HG02852 (cell line): Measurements from ENCODE around the gene ZBTB7A.

Experiments used
- ATAC-seq: cut with Tn5 transposase; IDR thresholded peaks from one replicate; pipeline ENCODE4 v1.9.1; 2021; ENCODE audit warnings: mild to moderate bottlenecking, moderate library complexity; ENCODE audit not compliant: unreplicated experiment

The ZBTB7A gene

DNA sequence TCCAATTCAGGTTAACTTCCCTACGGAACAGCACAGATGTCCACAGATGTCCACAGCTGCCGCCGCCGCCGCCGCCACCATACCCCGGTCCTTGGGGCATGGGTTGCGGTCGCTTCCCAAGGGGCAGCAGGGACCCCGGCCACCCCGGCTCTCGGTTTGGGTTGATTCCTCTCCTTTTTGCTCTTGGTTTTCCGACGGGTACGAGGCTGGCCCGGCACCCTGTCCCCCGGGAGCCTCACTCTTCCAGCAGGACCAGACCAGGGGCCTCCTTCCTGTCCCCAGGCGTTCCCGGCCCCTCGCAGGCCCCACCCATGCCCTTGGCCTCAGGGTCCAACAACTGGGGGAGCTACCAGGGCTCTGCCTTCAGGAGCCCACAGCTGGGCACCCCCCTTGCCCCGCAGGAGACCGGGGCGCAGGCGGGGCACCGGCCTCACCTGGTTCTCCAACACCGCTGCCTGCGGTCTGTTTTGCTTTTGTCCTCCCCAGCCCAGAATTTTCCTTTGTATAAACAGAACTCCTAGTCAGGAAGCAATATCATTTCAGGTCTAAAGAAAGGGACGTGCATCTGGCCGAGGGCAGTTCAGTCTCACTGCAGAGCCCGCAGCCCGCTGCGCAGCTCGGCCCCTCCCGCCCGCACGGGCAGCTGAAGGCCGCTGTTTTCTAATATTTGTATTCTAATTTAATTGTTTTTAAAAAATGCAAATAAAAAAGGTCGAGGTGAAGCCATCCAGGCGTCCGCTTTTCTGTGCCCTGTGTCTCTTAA, 27.9 kb downstream of the ZBTB7A start:
- no peak for ATAC-seq

DNA sequence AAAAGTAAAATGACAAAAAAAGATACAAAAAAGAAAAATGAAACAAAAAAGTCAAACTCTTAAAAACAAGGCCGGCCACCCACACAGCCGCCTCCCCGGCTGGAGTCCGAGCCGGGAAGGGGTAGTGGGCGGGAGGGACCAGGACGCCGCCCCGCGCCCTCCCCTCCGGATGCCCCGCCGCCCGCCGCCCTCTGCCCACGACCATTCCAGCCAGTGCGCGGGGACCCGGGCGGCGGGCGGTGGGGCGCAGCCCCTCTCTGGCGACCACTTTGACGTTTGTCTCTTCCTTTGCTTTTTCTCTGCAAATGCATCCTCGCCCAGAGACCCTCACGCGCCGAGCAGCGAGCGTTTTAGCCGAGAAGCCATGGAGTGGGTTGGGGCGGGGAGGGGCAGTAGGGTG, 28.6 kb downstream of the ZBTB7A start:
- ATAC-seq: no peak

DNA sequence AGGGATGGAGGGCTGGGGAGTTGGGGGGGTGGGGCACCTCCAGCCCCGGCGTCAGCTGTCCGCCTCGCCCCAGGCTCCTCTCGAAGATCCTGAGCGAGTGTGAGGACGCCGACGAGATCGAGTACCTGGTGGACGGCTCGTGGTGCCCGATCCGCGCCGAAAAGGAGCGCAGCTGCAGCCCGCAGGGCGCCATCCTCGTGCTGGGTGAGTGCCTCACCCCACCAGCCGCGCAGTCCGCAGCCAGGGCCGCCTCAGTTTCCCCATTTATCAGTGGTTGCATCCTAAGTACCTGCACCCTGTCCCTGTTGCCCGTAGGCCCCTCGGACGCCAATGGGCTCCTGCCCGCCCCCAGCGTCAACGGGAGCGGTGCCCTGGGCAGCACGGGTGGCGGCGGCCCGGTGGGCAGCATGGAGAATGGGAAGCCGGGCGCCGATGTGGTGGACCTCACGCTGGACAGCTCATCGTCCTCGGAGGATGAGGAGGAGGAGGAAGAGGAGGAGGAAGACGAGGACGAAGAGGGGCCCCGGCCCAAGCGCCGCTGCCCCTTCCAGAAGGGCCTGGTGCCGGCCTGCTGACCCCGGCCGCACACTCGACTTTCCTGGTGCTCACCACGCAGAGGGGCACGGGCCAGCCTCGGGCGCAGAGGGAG, 29.3 kb downstream of the ZBTB7A start:
- ATAC-seq: no peak

DNA sequence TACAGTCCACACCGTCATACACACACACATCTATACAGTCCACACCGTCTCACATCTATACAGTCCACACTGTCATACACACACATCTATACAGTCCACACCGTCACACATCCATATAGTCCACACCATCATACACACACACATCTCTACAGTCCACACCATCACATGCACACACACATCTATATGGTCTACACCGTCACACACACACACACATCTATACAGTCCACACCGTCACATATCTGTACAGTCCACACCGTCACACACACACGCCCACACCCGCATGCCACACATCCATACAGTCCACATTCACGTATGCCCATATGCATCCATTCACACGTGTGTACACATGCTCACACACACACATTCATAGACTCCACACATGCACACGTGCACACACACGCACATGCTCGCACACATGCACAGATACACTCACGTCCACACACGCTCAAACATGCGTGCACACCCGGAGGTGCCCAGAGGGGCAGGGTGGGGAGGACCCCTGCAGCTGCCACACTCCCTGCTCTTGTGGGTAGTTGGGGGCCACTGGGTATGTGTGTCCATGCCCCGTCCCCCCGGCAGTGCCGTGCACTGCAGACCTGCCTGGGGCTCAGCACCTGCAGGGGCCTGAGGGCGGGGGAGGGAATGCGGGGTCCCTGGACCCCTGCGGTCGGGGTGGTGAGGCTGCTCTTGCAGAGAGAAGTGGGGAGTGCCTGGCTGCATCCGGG, 30.0 kb downstream of the ZBTB7A start:
- ATAC-seq: no peak

DNA sequence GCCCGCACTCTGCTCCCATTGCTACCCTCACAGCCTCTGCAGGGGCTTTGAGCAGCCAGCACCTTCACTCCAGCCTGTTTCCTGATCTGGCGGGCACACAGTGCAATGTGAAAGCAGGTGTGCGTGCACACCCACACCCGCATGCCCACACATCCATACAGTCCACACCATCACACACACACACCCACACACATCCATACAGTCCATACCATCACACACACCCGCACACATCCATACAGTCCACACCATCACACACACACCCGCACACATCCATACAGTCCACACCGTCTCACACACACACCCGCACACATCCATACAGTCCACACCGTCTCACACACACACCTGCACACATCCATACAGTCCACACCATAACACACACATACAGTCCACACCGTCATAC, 31.1 kb downstream of the ZBTB7A start:
- ATAC-seq: no peak

DNA sequence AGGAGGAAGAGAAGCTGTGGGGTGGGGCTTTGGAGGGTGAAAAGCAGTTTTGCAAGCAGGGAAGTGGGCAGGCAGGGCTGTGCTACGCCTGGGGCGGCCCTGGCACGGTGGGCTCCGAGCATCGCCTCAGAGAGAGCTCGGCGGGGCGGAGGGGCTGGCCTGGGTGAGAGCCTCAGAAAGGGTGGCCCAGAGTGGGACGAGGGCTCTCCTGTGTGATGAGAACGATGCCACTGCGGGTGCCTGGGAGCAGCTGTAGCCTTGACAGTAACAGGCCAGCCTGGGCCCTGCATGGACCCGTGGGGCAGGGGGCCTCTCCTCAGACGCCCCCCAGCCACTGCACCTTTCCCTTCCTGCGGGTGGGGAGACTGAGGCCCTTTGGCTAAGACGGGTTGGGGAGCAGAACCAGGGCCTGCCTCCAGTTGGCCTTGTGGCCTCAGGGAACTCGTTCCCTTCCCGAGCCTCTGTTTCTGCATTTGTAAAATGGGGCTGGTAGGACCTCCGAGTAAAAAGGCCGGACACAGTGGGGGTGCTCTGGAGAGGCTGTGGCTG, 31.6 kb downstream of the ZBTB7A start:
- ATAC-seq: no peak

DNA sequence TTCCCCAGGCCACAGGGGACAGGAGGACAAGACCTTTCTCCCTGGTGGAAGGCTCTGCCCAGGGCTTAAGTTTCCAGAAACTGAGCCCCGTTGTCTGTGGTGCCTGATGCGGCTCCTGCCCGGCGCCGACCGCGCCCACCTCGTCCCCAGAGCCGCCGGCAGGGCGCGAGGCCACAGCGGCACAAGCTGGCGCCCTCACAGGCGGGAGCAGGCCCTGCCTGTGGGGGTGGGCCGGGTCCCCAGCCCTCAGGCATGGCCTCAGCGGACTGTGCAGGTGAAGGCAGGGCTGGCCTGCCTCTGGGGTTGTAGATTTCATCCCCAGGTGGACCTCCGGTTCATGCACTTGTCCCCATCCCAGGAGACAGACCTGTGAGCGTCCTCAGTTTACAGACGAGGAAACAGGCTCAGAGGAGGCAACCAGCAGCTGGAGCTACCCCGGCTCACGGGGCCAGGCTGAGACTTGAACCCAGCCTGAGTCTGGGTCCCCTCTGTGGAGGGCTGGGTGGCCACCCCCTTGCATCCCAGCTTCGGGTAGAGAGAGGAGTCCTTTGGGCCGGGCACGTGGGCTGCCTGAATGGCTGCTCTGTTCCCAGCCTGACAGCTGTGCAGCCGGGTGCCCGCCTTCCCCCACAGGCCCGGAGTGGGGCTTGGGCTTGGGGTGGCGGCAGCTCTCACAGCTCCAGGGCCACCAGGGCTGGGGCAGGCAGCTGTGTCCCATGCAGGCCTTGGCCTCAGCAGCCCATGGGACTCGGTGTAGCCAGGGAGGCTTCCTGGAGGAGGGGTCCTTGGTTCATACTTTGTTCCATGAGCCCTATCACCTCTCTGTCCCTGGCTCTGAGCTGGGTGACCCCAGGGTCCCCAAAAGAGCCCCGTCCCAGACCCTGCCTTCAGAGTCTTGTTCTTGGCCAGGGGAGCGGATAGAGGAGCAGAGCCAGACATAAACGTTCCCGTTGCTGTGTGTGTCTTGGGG, 32.4 kb downstream of the ZBTB7A start:
- ATAC-seq: no peak

DNA sequence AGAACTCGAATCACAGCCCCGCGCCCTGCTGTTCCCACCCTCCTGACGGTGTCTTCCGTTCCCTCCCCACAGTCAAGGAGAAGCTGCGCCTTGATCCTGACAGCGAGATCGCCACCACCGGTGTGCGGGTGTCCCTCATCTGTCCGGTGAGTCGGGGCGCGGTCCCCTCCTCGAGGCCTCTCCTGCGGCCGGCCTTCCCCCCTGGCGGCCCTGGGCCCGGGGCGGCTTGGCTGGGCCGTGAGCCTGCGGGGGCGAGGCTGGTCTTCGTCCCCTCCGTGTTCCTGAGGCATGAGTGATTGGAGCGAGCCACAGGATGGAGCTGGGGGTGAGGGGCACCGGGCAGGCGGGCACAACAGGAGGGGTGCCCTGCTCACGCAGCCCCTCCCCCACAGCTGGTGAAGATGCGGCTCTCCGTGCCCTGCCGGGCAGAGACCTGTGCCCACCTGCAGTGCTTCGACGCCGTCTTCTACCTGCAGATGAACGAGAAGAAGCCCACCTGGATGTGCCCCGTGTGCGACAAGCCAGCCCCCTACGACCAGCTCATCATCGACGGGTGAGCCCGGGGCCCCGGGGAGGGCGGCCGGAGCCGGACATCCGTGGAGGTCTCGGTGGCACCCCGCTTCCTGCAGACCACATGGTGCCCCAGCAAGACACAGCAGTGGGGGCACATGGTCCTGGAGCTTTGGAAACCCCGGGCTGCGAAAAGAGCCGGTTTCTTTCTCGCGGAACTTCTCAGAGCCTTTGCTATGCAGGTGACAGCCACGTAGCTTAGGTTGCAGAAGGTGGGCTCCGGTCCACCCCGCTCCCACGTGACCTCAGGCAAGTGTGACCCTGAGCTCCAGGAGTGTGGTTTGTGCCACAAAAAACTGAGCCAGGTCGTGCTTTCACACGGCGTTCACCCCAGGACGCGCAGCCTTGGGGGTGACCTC, 33.4 kb downstream of the ZBTB7A start:
- no peak for ATAC-seq

DNA sequence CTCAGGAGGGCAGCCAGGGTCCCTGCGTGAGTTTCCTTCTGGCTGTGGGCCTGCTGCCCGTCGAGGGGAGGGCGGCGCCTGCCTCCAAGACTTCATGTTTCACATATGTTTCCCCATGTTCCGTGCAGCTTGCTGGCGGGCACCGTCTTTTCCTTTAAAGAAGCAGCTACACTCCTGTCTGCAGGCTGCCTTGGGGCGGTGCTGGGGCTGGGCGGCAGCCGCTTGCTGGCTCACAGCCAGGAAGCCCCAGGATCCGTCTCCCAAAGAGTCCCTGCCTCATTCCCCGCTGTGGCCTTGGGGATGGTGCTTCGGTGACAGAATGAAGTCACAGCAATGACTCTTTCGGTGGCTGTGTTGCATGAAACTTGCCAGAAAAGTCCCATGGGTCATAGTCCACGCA, 34.3 kb downstream of the ZBTB7A start:
- ATAC-seq: no peak

DNA sequence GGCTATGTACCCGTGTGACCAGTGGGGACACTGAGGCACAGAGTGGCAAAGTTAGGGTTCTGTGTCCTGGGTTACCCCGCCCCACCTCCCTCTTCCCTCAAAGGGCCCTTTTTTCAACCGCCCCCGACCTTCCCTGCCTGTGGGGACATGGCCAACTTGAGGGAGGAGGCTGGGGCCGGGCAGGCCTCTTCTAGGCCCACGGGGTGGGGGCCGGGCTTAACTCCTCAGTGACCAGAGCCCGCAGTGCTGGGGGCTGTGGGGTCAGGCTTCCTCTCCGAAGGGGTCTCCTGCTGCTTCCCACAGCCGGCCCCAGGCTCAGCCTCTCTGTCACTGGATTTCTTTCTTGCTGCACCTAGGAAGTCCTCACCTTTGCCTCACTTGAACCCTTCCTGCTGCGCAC, 35.3 kb downstream of the ZBTB7A start:
- ATAC-seq: no peak

DNA sequence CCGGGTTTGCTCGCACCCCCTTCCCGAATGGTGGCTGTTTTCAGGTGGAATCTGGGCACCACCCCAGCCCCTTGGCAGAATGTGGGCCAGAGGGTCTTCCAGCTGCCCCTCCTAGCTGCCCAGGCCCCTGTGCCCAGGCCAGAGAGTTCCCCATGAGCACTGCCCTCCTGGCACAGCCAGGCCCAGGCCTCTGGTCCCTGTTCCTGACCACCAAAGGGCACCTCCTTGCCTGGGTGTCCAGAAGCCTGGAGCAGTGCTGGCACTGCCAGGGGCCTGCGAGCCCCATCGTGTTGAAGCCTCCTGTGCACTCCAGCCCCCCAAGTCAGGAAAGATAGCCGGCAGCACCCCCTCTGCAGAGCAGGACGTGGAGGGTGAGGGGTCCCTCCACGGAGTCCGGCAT, 35.7 kb downstream of the ZBTB7A start:
- no peak for ATAC-seq

DNA sequence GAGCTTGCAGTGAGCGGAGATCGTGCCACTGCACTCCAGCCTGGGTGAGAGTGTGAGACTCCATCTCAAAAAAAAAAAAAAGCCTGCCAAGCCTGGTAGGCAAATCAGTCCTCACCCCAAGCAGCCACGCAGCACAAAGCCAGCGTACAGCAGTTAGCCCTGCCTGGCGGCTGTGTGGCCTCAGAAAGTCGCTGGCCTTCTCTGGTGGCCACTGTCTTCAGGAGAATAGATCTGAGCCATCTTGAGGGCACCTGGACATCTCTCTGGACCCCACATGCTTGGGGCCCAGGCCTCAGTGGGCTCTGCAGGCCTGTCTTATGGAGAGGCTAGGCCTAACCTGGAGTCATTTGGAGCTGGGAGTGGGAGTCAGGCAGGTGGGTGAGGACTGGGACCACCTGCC, 36.1 kb downstream of the ZBTB7A start:
- no peak for ATAC-seq

DNA sequence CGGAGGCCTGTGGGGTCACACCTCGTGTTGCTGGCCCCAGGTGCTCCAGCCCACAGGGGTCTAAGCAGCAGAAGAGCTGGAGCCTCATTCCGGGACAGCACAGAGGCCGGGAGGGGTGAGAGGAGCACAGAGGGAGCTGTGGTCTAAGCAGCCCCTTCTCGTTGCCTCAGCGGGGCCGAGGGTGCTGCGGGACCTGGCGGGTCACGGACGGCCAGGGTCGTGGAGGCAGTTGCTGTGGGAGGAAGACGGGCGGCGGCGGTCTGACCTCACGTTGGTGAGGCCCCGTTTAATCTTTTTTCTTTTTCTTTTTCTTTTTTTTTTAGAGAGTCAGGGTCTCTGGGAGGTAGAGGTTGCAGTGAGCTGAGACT, 37.5 kb downstream of the ZBTB7A start:
- no peak for ATAC-seq

DNA sequence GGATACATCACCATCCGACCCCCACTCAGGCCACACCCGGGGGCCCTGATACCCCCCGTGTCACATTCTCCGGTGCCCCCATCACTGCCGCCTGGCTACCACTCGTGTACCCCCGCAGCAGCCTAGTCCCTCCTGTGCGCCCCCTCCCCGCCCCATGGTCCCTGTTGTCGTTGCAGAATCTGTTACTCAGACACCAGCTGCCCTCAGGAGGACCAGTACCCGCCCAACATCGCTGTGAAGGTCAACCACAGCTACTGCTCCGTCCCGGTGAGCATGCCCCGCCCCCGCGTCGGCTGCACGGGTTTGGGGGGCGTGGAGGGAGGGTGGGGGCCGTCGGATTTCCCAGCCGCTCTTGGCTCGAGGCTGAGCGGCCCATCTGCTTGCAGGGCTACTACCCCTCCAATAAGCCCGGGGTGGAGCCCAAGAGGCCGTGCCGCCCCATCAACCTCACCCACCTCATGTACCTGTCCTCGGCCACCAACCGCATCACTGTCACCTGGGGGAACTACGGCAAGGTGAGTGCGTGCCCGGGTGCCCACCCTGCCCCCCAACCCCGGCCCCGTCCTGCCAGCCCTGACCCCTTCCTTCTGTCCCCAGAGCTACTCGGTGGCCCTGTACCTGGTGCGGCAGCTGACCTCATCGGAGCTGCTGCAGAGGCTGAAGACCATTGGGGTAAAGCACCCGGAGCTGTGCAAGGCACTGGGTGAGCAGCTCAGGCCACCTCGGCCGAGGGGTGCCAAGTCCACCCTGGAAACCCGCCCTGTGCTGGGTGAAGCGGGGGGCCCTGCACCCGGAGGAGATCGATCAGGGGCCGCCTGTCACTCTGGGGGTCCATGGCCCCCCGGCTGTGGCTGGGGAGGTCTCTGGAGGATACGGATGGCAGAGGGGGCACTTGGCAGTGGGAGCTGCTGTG, 38.1 kb downstream of the ZBTB7A start:
- no peak for ATAC-seq

DNA sequence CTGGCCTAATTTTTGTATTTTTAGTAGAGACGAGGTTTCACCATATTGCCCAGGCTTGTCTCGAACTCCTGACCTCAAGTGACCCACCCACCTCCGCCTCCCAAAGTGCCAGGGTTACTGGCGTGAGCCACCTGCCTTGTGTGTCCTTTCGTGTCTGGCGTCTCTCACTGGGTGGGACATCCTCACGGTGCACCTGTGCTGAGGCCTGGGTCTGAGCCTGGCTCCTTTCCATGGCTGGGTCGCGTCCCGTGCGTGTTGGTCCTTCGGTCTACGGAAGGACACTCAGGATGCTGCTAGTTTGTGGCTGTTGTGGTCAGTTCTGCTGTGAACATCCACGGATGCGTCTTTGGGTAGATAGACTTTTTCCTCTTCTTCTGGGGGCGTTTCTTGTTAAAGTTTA, 39.6 kb downstream of the ZBTB7A start:
- ATAC-seq: no peak

DNA sequence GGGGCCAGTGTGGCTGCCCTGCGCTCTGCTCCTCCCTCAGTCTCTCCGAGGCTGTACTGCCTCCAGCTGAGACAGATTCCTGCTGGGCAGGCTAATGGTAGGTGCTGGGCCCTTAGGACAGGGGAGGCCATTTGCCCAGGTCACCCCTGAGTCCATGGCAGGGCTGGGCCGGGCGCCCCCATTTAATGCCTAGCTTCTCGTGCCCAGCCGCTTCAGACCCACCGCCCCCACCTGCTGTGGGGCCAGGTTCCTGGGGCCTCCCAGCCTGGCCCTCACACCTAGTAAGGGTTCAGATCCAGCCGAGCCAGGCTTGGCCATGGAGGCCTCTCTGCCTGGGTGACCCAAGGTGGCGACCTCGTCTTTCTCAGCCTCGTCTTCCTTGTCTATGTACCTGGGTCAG, 41.4 kb downstream of the ZBTB7A start:
- ATAC-seq: no peak

DNA sequence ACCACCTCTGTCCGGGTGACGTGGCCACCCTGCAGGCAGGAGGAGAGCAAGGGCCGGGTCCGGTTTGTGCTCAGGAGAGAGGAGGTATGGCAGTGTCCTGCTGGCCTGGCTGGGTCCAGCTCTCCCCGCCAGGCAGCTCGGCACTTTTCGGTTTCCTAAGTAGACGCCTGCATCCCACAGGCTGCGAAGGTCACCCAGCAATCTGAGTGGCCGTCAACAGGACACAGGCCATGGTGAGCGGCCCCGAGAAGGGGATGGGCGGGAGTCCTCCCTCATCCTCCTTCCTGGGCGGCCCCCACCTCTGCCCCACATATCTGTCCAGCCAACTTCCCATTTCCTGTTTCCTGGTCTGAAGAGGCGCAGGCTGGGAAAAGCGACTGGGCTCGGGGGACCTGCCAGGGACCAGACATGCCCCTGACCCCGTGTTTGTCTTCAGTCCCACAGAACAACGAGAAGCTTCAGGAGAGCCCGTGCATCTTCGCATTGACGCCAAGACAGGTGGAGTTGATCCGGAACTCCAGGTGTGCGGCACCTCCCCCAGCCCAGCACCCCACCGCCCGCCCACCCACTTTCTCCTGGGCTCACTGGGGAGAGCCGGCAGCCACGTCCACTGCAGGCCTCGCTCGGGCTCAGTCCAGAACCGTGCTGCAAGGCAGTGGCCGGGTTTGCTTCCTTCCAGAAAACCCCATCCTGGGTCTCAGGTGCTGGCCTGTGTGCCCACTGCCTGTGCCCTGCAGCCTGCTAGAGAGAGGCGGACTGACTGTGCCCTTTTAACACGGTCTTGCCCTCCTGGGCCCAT, 42.9 kb downstream of the ZBTB7A start:
- ATAC-seq: no peak

DNA sequence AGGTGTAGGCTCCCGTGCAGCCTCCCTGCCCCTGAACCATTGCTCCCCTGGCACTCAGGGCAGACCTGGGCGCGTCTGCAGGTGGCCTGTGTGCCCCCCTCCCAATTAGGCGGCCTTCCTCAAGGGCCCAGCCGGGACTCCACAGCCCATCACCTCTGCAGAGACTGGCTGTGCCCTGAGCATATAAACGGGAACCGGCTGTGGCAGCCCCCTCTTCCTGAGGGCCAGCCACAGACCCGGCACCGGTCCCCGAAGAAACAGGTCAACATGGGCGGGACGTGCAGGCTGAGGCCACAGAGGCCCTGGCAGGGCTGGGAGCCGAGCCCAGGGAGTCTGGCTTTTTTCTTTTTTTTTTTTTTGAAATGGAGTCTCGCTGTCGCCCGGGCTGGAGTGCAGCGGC, 47.1 kb downstream of the ZBTB7A start:
- ATAC-seq: no peak
